ENCODE data around the gene FBLN1. TPM values are rescaled to one million over a fixed set of nuclear protein-coding genes. Genes with fewer than 3 reads are reported as not detected.
A peak's percentile ranks its signal among the peaks of the same experiment; 100 is the strongest.

The FBLN1 gene
- total and polyA plus RNA-seq, 2 of the 8 experiments (the other 6 are each of a cell fraction or from before 2014, with no cell fraction given): 159 to 168 TPM

DNA sequence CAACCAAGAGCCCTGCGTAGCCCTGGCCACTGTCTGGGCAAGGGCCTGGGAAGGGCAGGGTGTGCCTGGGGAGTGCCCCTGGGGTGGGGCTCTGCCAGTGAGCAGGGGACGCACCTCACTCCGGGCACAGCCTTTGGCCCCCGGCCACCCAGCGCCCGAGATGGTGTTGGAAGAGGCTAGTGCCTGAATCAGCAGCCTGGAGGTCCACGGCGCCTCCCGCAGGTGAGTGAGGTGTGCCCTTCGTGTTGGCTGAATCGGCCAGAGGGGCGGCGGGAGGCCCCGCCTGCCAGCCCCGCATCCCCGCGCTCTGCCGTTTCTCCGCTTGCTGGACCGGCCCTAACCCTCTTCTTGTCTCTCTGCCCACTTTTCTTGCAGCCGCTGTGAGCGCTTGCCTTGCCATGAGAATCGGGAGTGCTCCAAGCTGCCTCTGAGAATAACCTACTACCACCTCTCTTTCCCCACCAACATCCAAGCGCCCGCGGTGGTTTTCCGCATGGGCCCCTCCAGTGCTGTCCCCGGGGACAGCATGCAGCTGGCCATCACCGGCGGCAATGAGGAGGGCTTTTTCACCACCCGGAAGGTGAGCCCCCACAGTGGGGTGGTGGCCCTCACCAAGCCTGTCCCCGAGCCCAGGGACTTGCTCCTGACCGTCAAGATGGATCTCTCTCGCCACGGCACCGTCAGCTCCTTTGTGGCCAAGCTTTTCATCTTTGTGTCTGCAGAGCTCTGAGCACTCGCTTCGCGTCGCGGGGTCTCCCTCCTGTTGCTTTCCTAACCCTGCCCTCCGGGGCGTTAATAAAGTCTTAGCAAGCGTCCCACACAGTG lies 60.1 kb downstream of the FBLN1 start:
- Histone ChIP-seq H2BK15ac (ENCODE audit: low read length) (no peak overlapping the region), H3K18ac (ENCODE audit: extremely low read depth, low read length) (no peak overlapping the region), H2BK20ac (ENCODE audit: low read length) (no peak overlapping the region), H3K79me2 (ENCODE audit: control insufficient read depth in 1 of 2, insufficient read depth in 2 of 2, low read length in 2 of 2) (no peaks in the 10 kb centered on the region), H3K23me2 (ENCODE audit: low read depth, low read length) (no peaks in the 10 kb centered on the region; the same call in 1 of the 2 replicates), H3K36me3 (ENCODE audit: control insufficient read depth in 2 of 4, insufficient read depth in 4 of 4, low read length in 3 of 4) (peaks cover 0 to 28% (median 5%) of the 10 kb centered on the region in 4 experiments; a peak in 5 of 8 replicates), H3K4me3 (ENCODE audit: extremely low read depth in 1 of 4, insufficient read depth in 2 of 4, low read depth in 3 of 4, low read length in 4 of 4) (no peak overlapping the region), H4K91ac (replicated peaks; ENCODE audit: insufficient read length, low read length) (no peak overlapping the region), H3K4ac (replicated peaks; ENCODE audit: insufficient read length, low read depth, low read length) (no peak overlapping the region), H3K14ac (ENCODE audit: insufficient read length) (no peak overlapping the region), H3K9ac (replicated peaks in 1 of 4; ENCODE audit: extremely low read depth in 1 of 4, low read depth in 3 of 4, low read length in 3 of 4) (no peak overlapping the region), H2BK12ac (ENCODE audit: low read depth, low read length) (no peak overlapping the region), H3K4me2 (ENCODE audit: insufficient read depth in 1 of 2, low read depth in 2 of 2, low read length in 2 of 2) (no peak overlapping the region), H4K8ac (ENCODE audit: extremely low read depth, insufficient read depth, low read length) (peak overlapping the region; percentile 74; the same call in 1 of the 2 replicates), H3K56ac (replicated peaks; ENCODE audit: insufficient read length, low read depth, low read length) (no peak overlapping the region), H3K79me1 (ENCODE audit: low read depth, low read length) (no peaks in the 10 kb centered on the region; the same call in 1 of the 2 replicates), H3K4me1 (replicated peaks in 1 of 4; ENCODE audit: control insufficient read depth in 3 of 4, insufficient read depth in 4 of 4, low read length in 3 of 4) (peaks cover 0 to 10% (median 1%) of the 10 kb centered on the region in 4 experiments; a peak in 2 of 7 replicates), H3K27ac (ENCODE audit: low read depth, low read length) (no peak overlapping the region), H2BK120ac (replicated peaks; ENCODE audit: low read depth, low read length) (no peak overlapping the region), H4K5ac (ENCODE audit: insufficient read length, low read depth, low read length) (no peak overlapping the region), H2BK5ac (ENCODE audit: low read depth, low read length) (no peak overlapping the region), H4K20me1 (replicated peaks in 1 of 2; ENCODE audit: control insufficient read depth in 1 of 2, insufficient read depth in 2 of 2, low read length in 2 of 2) (peaks cover 0 to 2% of the 10 kb centered on the region in 2 experiments), H2AFZ (ENCODE audit: low read length) (no peak overlapping the region), H3K9me3 (ENCODE audit: insufficient read depth in 2 of 2, low read depth in 1 of 2, low read length in 1 of 2) (peaks cover 8 to 10% of the 10 kb centered on the region in 2 experiments; a peak in 3 of 4 replicates), H3K27me3 (replicated peaks in 1 of 4; ENCODE audit: control insufficient read depth in 3 of 4, extremely low read depth in 1 of 4, insufficient read depth in 3 of 4, low read length in 3 of 4) (no peaks in the 10 kb centered on the region; a peak in 2 of 7 replicates), H2AK5ac (ENCODE audit: low read depth, low read length) (no peak overlapping the region), H3K23ac (ENCODE audit: insufficient read length) (no peak overlapping the region)
- FAIRE-seq (no peak), DNase-seq (ENCODE audit: low read depth in 1 of 2, low spot score in 2 of 2) (no peak)
- TF ChIP-seq, protein P1, sequence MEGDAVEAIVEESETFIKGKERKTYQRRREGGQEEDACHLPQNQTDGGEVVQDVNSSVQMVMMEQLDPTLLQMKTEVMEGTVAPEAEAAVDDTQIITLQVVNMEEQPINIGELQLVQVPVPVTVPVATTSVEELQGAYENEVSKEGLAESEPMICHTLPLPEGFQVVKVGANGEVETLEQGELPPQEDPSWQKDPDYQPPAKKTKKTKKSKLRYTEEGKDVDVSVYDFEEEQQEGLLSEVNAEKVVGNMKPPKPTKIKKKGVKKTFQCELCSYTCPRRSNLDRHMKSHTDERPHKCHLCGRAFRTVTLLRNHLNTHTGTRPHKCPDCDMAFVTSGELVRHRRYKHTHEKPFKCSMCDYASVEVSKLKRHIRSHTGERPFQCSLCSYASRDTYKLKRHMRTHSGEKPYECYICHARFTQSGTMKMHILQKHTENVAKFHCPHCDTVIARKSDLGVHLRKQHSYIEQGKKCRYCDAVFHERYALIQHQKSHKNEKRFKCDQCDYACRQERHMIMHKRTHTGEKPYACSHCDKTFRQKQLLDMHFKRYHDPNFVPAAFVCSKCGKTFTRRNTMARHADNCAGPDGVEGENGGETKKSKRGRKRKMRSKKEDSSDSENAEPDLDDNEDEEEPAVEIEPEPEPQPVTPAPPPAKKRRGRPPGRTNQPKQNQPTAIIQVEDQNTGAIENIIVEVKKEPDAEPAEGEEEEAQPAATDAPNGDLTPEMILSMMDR (IDR thresholded peaks at IDR 0.05; ENCODE audit: control extremely low read depth in 1 of 3, insufficient read depth in 1 of 3, low read depth in 1 of 3, low read length in 3 of 3): peak; percentile 20 to 51 (median 28); a peak in 3 of 4 replicates
- TF ChIP-seq KDM4A (IDR thresholded peaks at IDR 0.05; ENCODE audit: low read depth, low read length, severe bottlenecking): no peak
- TF ChIP-seq RAD21 (IDR thresholded peaks at IDR 0.05 in 1 of 2, conservative IDR thresholded peaks at IDR 0.05 in 1 of 2; ENCODE audit: low read depth in 2 of 2, low read length in 2 of 2): peak in 1 of 2 experiments; percentile 31; a peak in 3 of 4 replicates
- 94% methylated on average over 41 of the region's 44 CpGs; no CpG with 5 or more reads in 1 of the 2 experiments for WGBS, 2 experiments (ENCODE audit: extremely low coverage in 1 of 2, insufficient coverage in 1 of 2, insufficient read length in 1 of 2, insufficient replicate concordance in 2 of 2, low coverage in 1 of 2, low lambda C conversion rate in 2 of 2, missing lambda C conversion rate in 1 of 2)
- CTCF ChIA-PET (ENCODE audit: partially characterized antibody): interaction anchor here (0.6 to 7.2 kb wide), 3 partner anchors 10 to 265 kb away, joined by 4 to 39 read pairs (median 8); no protein-coding TSS in a partner anchor
- POLR2A ChIA-PET (ENCODE audit: partially characterized antibody): no interaction called here

All from H1 (cell line).